ENCODE measurements around the gene BBS10.

Gene BBS10

DNA sequence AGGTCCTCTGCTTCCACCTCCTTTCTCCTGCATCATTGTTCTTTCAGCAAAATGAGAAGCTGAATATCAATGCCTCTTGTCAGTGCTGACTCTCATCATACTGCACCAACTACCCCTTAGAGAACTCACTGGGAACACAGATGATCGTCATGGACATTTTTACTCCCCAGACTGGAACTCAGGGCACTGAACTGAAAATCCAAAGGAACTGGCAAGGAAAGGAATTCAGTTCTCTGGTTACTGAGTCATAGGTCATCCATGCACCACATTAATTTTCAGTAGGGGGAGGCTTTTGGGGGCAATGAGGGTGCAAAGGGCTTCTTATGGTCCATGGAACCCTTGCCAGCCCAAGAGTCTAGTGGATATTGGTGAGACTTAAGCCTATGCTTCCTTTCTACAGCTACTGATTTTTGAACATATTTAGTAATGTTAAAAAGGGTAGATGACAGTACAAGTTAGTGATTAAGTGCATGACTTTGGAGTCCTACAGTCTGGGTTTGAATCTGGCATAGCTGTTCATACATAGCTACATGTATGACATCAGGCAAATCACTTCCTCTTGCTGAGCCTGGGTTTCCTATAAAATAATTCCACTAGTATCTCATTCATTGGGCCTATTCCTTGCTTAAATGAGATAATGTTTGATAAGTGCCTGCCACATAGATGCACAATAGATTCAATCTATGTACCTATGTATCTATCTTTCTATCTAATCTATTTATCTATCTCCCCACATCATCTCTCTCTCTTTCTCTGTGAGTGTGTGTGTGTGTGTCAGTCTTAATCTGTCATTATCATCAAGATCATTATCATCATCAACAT is 29.2 kb downstream of the BBS10 start:
- Histone ChIP-seq H2AFZ (ENCODE audit: low read depth, low read length) (no peak overlapping the region), H3K4me2 (ENCODE audit: low read length) (no peak overlapping the region), H3K27ac (ENCODE audit: low read length) (no peak overlapping the region)

GRCh38 chr12:76317976-76318375 is 30.2 kb downstream of the BBS10 start:
- no peaks in the 10 kb centered on the region for H3K79me2 ChIP-seq (ENCODE audit: low read length)
- H3K27ac ChIP-seq (ENCODE audit: low read length), result no peak overlapping the region
- H3K9ac ChIP-seq (ENCODE audit: low read length), result no peak overlapping the region
- no peak overlapping the region for H2AFZ ChIP-seq (ENCODE audit: low read depth, low read length)
- H3K4me2 ChIP-seq (ENCODE audit: low read length), result no peak overlapping the region
- no peak for TF ChIP-seq EZH2phosphoT487 (IDR thresholded peaks at IDR 0.05; ENCODE audit: low read depth)
- TF ChIP-seq CTCF (IDR thresholded peaks at IDR 0.05; ENCODE audit: low read depth, low read length), result no peak
- H3K27me3 ChIP-seq (ENCODE audit: low read depth, low read length), result peaks cover 8% of the 10 kb centered on the region; the same call in 1 of the 2 replicates
- H3K4me1 ChIP-seq (ENCODE audit: low read length), result peaks cover 8% of the 10 kb centered on the region
- H4K20me1 ChIP-seq (ENCODE audit: insufficient read depth, low read length), result no peaks in the 10 kb centered on the region
- H3K9me3 ChIP-seq (ENCODE audit: insufficient read depth, low read length), result no peaks in the 10 kb centered on the region
- no peaks in the 10 kb centered on the region for H3K36me3 ChIP-seq (replicated peaks; ENCODE audit: low read depth, low read length)
- H3K4me3 ChIP-seq (ENCODE audit: low read length), result no peak overlapping the region

More for the DNA sequence above, 29.2 kb downstream of the BBS10 start:
- Histone ChIP-seq H3K79me2 (ENCODE audit: low read length) (no peaks in the 10 kb centered on the region), H3K9ac (ENCODE audit: low read length) (no peak overlapping the region), H3K36me3 (replicated peaks; ENCODE audit: low read depth, low read length) (no peaks in the 10 kb centered on the region), H3K4me1 (ENCODE audit: low read length) (peaks cover 8% of the 10 kb centered on the region), H3K9me3 (ENCODE audit: insufficient read depth, low read length) (no peaks in the 10 kb centered on the region), H3K27me3 (ENCODE audit: low read depth, low read length) (peaks cover 8% of the 10 kb centered on the region; the same call in 1 of the 2 replicates), H3K4me3 (ENCODE audit: low read length) (no peak overlapping the region), H4K20me1 (ENCODE audit: insufficient read depth, low read length) (no peaks in the 10 kb centered on the region)
- no peak for TF ChIP-seq CTCF (IDR thresholded peaks at IDR 0.05; ENCODE audit: low read depth, low read length)
- TF ChIP-seq EZH2phosphoT487 (IDR thresholded peaks at IDR 0.05; ENCODE audit: low read depth), result no peak

- H3K4me3 ChIP-seq (ENCODE audit: low read length), result no peak overlapping the region
- no peaks in the 10 kb centered on the region for H4K20me1 ChIP-seq (ENCODE audit: insufficient read depth, low read length)
- no peak overlapping the region for H3K4me2 ChIP-seq (ENCODE audit: low read length)
- no peaks in the 10 kb centered on the region for H3K36me3 ChIP-seq (replicated peaks; ENCODE audit: low read depth, low read length)
- no peak for TF ChIP-seq CTCF (IDR thresholded peaks at IDR 0.05; ENCODE audit: low read depth, low read length)
- TF ChIP-seq EZH2phosphoT487 (IDR thresholded peaks at IDR 0.05; ENCODE audit: low read depth), result no peak
- no peak overlapping the region for H3K27ac ChIP-seq (ENCODE audit: low read length)
- H3K27me3 ChIP-seq (ENCODE audit: low read depth, low read length), result peaks cover 8% of the 10 kb centered on the region; the same call in 1 of the 2 replicates
- H2AFZ ChIP-seq (ENCODE audit: low read depth, low read length), result no peak overlapping the region
- H3K9ac ChIP-seq (ENCODE audit: low read length), result no peak overlapping the region
- H3K79me2 ChIP-seq (ENCODE audit: low read length), result no peaks in the 10 kb centered on the region
- H3K9me3 ChIP-seq (ENCODE audit: insufficient read depth, low read length), result no peaks in the 10 kb centered on the region
- peaks cover 8% of the 10 kb centered on the region for H3K4me1 ChIP-seq (ENCODE audit: low read length)
Measured at GRCh38 chr12:76316468-76316867, 31.7 kb downstream of the BBS10 start.

GRCh38 chr12:76313299-76313698 is 34.9 kb downstream of the BBS10 start:
- H3K4me3 ChIP-seq (ENCODE audit: low read length), result no peak overlapping the region
- H2AFZ ChIP-seq (ENCODE audit: low read depth, low read length), result no peak overlapping the region
- peaks cover 8% of the 10 kb centered on the region for H3K4me1 ChIP-seq (ENCODE audit: low read length)
- H3K9me3 ChIP-seq (ENCODE audit: insufficient read depth, low read length), result no peaks in the 10 kb centered on the region
- no peaks in the 10 kb centered on the region for H3K36me3 ChIP-seq (replicated peaks; ENCODE audit: low read depth, low read length)
- H3K79me2 ChIP-seq (ENCODE audit: low read length), result no peaks in the 10 kb centered on the region
- TF ChIP-seq CTCF (IDR thresholded peaks at IDR 0.05; ENCODE audit: low read depth, low read length), result no peak
- no peak for TF ChIP-seq EZH2phosphoT487 (IDR thresholded peaks at IDR 0.05; ENCODE audit: low read depth)
- no peak overlapping the region for H3K27ac ChIP-seq (ENCODE audit: low read length)
- no peak overlapping the region for H3K4me2 ChIP-seq (ENCODE audit: low read length)
- peaks cover 8% of the 10 kb centered on the region; the same call in 1 of the 2 replicates for H3K27me3 ChIP-seq (ENCODE audit: low read depth, low read length)
- H4K20me1 ChIP-seq (ENCODE audit: insufficient read depth, low read length), result no peaks in the 10 kb centered on the region
- H3K9ac ChIP-seq (ENCODE audit: low read length), result no peak overlapping the region

Data from OCI-LY3 (cell line).